NT2/D1 (cell line): Measurements from ENCODE around the gene DQX1.
"Not testable (repeated sequence)": the region's sequence is repeated elsewhere in the genome, so short reads cannot be mapped to it uniquely, and the experiment has no call there.

Experiments
- DNase-seq: peaks from one replicate; pipeline ENCODE4 v3.0.0-alpha.2; 2011; ENCODE audit warnings: low read depth, low spot score
- H3K27me3 ChIP-seq: 2 replicates; pipeline ENCODE4 v1.6.0; 2011; ENCODE audit warnings: mild to moderate bottlenecking; ENCODE audit not compliant: insufficient read length, insufficient read depth
- H3K36me3 ChIP-seq: 2 replicates; pipeline ENCODE4 v1.6.1; 2011; ENCODE audit warnings: mild to moderate bottlenecking, low read length, mixed read lengths; ENCODE audit not compliant: insufficient read depth, insufficient read length
- H3K4me1 ChIP-seq: 2 replicates; pipeline ENCODE4 v1.5.1; 2011; ENCODE audit not compliant: insufficient read depth, insufficient read length
- H3K4me3 ChIP-seq: 2 replicates; pipeline ENCODE4 v1.5.1; 2011; ENCODE audit warnings: low read depth; ENCODE audit not compliant: insufficient read length
- H3K9ac ChIP-seq: 2 replicates; pipeline ENCODE4 v1.6.0; 2011; ENCODE audit warnings: low read depth; ENCODE audit not compliant: insufficient read length
- H3K9me3 ChIP-seq: 2 replicates; pipeline ENCODE4 v1.5.1; 2011; ENCODE audit warnings: mild to moderate bottlenecking, low read length; ENCODE audit not compliant: insufficient read depth
- SUZ12 ChIP-seq: IDR thresholded peaks from 2 replicates; pipeline ENCODE4 v1.6.1; 2011; ENCODE audit not compliant: insufficient read length, insufficient read depth; ENCODE audit errors: extremely low read depth
- YY1 ChIP-seq: IDR thresholded peaks from 2 replicates; pipeline ENCODE4 v1.6.1; 2011; ENCODE audit not compliant: insufficient read length, insufficient read depth
- ZNF274 ChIP-seq: IDR thresholded peaks from 2 replicates; pipeline ENCODE4 v1.6.1; 2011; ENCODE audit warnings: mild to moderate bottlenecking, low read depth, low read length

Gene DQX1

DNA sequence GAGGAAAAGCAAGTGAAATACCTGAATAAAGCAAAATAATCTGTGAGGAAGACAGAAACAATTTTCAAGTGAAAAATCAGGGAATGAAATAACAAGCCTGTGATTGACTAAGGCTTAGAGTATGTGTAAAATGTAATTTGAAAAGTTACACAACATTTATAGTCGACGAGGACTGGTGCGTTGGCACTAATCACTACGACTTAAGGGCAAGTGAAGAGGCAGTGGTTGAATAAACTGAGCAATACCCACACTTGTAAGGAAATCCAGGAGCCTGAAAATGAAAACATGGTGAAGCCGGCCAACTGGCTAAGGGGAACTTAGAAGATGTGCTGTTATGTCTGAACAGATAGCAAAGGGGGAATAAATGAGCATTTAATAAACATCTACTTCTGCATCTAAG is 41.9 kb upstream of the DQX1 start:
- DNase-seq, result no peak
- no peaks in the 10 kb centered on the region for H3K27me3 ChIP-seq

DNA sequence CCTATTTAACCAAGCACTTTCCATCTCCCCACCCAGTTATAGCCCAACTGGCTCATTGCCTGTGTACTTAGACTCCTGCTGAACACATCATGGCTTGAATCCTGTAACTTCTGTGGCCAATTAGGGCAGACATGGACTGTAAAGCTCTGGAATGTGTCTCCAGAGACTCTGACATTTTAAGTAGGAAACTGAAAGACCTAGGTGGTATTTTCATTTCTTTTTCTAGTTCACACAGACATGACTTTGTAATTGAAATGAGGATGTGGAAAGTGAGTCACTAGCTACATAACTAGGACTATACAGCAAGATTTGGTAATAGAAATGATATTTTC is 40.7 kb upstream of the DQX1 start:
- Histone ChIP-seq H3K4me3 (no peak overlapping the region), H3K36me3 (peaks cover 4% of the 10 kb centered on the region), H3K27me3 (no peaks in the 10 kb centered on the region), H3K9ac (no peak overlapping the region), H3K4me1 (no peaks in the 10 kb centered on the region), H3K9me3 (no peaks in the 10 kb centered on the region)
- no peak for DNase-seq
- TF ChIP-seq ZNF274 (no peak), YY1 (no peak), SUZ12 (no peak)

More for the DNA sequence above, 41.9 kb upstream of the DQX1 start:
- Histone ChIP-seq H3K4me3 (no peak overlapping the region), H3K36me3 (peaks cover 4% of the 10 kb centered on the region), H3K4me1 (no peaks in the 10 kb centered on the region), H3K9me3 (no peaks in the 10 kb centered on the region), H3K9ac (no peak overlapping the region)
- TF ChIP-seq YY1 (no peak), ZNF274 (no peak), SUZ12 (no peak)

DNA sequence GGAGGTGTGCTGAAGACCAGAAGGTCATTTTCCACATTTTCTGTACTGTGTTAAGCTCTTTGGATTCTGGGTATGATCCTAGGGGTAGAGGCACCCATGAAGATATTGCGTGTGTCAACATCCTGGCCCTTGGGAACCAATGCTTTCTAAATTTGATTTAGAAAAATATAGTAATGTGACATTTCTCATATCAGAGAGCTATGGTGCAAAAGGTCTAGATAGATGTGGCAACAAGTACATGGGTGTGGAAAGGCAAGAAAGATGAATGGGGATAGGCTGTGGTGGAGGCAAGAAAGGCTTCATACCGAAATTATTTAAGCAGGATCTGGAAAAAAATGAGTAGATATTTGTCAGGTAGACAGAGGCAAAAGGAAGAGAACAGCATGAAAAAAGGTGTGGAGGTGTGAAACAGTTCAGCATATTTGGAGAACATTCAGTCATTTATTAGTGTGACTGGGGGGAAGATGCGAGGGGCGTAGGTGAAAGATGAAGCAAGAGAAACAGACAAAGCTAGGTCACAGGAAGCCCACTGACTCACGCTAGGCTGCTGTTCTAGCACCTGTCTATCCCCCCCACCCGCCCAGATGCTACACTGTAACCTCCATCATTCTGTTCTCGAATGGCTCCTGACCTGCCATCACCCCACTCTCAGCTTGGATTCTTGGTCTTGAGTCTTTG is 40.2 kb upstream of the DQX1 start:
- H3K9me3 ChIP-seq, result no peaks in the 10 kb centered on the region
- H3K4me3 ChIP-seq, result no peak overlapping the region
- no peak for DNase-seq
- no peaks in the 10 kb centered on the region for H3K4me1 ChIP-seq
- peaks cover 4% of the 10 kb centered on the region for H3K36me3 ChIP-seq
- TF ChIP-seq SUZ12 (no peak), YY1 (no peak), ZNF274 (no peak)
- peaks cover 2% of the 10 kb centered on the region for H3K27me3 ChIP-seq
- no peak overlapping the region for H3K9ac ChIP-seq

DNA sequence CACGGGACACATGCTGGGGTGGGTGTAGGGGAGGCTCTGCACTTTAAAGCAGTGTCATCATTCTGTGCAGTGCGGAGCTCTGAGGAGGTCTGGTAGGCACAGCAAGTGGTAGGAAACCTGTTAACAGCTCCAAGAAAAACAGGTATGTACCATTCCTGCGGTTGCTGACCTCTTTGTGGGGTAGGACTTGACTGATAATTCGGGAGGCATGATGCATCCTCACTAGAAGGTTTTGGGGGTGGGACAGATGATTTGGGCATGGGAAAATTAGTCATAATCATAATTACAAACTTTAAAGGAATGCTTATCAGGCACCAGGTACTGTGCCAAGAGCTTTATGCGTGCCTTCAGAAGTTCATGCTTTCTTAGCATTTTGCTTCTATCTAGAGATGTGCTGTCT is 38.2 kb upstream of the DQX1 start:
- peaks cover 2% of the 10 kb centered on the region for H3K27me3 ChIP-seq
- no peaks in the 10 kb centered on the region for H3K9me3 ChIP-seq
- no peak overlapping the region for H3K4me3 ChIP-seq
- H3K9ac ChIP-seq, result no peak overlapping the region
- TF ChIP-seq YY1 (no peak), ZNF274 (no peak), SUZ12 (no peak)
- peaks cover 6% of the 10 kb centered on the region for H3K4me1 ChIP-seq
- DNase-seq, result no peak
- peaks cover 4% of the 10 kb centered on the region for H3K36me3 ChIP-seq

DNA sequence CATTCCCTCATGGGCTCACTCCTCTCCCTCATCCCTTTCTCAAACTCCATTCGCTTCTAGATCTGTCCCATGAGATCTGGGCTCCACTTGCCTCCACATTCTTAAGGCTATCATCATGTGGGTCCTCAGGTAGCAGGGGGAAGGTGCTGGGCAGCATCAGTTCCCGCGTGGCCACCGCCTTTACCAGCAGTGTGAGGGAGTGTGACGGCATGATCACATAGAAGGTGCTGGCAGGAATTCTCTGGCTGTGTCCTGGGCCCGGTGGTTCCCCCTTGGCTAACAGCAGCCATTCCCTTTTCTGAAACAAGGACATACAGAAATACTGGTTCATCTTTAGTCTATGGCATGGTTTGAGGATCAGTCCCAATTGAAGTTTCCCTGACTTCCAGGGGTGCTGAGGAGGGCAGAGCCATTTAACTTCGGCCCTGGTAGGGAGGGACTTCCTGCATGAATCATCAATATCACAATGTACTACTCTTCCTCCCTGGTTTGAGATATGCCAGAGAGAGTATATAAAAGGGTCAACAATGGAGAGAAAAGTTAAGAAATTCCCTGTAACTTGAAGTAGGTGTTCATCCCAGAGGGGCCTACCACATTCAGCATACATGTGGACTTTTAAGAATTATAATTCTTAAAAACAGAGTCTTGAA is 36.2 kb upstream of the DQX1 start:
- Histone ChIP-seq H3K9ac (no peak overlapping the region), H3K36me3 (no peaks in the 10 kb centered on the region), H3K27me3 (peaks cover 2% of the 10 kb centered on the region), H3K4me1 (peaks cover 6% of the 10 kb centered on the region), H3K9me3 (no peaks in the 10 kb centered on the region), H3K4me3 (no peak overlapping the region)
- TF ChIP-seq YY1, result no peak
- TF ChIP-seq SUZ12, result no peak
- TF ChIP-seq ZNF274, result no peak
- DNase-seq, result no peak

DNA sequence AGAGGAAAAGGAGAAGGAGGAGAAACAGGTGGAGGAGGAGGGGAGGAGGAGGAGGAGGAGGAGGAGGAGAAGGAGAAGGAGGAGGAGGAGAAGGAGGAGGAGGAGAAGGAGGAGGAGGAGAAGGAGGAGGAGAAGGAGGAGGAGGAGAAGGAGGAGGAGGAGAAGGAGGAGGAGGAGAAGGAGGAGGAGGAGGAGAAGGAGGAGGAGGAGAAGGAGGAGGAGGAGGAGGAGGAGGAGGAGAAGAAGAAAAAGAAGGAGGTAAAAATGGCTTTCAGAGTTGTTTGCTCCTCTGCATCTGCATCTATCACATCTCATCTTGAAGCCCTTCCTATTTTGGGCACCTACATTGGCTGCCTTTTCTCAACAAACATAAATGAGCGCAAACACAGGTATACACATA is 35.0 kb upstream of the DQX1 start:
- H3K9ac ChIP-seq, H3K27me3 ChIP-seq, DNase-seq, H3K4me1 ChIP-seq, H3K9me3 ChIP-seq, H3K4me3 ChIP-seq: not testable (repeated sequence)
- peaks cover 12% of the 10 kb centered on the region for H3K36me3 ChIP-seq

DNA sequence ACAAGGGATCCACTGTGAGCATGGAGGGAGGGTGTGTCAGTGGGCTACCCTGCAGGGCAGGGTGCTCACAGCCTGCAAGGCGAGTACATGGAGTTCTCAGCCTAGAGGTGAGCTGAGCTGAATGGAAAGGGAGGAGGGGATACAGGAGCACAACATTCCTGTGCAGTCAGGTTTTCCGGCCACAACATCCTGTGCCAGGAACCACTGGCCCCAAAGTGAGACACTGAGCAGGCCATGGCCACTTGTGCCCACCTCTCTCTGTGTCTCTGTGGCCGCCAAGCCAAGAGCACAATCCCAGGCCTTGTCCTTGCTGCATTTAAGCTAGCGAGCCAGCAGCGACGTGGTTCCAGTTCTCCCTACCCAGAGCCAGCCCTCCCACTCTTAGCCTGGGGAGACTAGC is 34.6 kb upstream of the DQX1 start:
- Histone ChIP-seq H3K9me3 (no peaks in the 10 kb centered on the region), H3K4me3 (no peak overlapping the region), H3K4me1 (peaks cover 6% of the 10 kb centered on the region), H3K36me3 (peaks cover 12% of the 10 kb centered on the region), H3K9ac (no peak overlapping the region), H3K27me3 (peaks cover 11% of the 10 kb centered on the region)
- no peak for DNase-seq
- TF ChIP-seq SUZ12, result no peak
- TF ChIP-seq YY1, result no peak
- TF ChIP-seq ZNF274, result no peak

DNA sequence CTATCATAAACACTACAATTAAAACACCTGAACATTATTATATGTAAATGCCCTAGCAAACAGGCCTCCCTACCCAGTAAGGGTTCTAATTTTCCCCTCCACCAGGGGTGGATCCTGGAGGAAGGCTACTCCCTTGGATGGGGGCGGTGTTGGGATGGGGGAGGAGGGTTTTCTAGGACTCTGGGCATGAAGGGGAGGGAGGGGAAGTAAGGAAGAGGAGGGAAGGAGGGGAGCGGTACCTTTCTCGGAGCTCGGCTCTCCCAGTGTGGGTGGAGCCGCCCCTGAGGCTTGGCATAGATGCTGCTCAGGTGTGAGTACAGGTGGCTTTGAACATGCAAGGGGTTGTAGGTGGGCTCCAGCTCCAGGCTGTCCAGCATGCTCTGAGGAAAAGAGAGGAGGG is 33.9 kb upstream of the DQX1 start:
- Histone ChIP-seq H3K4me3 (no peak overlapping the region), H3K36me3 (peaks cover 12% of the 10 kb centered on the region), H3K4me1 (peaks cover 9% of the 10 kb centered on the region), H3K9me3 (no peaks in the 10 kb centered on the region), H3K9ac (no peak overlapping the region), H3K27me3 (peaks cover 17% of the 10 kb centered on the region)
- TF ChIP-seq ZNF274 (no peak), SUZ12 (no peak), YY1 (no peak)
- no peak for DNase-seq
